ENCODE results near the gene CD63.

CD63 gene

DNA sequence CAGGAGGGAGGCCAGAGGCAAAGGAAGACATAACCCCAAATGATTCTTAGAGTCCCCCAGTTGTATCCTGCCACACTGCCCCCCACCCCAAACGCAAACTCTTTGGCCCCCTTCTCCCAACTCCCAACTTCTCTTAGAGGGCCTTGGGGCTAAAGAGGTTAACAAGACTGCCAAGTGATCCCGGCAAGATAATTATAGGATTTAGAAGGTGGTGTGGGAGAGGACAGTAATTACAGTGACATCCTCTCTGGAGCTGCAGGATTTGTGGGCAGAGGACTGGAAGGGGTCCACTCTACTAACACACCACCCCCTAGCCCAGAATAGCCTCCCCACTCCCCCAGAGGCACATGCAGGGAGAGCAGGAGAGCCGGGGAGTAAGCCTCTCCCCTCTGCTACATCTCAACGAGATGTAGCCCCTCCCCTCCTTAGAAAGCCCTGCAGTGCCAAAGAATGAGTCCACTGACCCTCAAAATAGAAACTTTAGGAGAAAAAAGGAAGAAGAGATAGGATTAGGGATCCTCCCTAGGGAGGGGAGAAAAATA, 8.8 kb upstream of the CD63 start:
- Histone ChIP-seq H3K4me1 (ENCODE audit: control insufficient read depth, low read depth, low read length) (peaks cover 18% of the 10 kb centered on the region), H3K36me3 (ENCODE audit: control insufficient read depth, low read depth, low read length) (no peaks in the 10 kb centered on the region), H3K9ac (ENCODE audit: low read length) (peak overlapping the region; percentile 56), H3K4me3 (ENCODE audit: low read length) (peak overlapping the region; percentile 79), H3K9me3 (ENCODE audit: control insufficient read depth, low read depth, low read length) (no peaks in the 10 kb centered on the region), H3K27ac (ENCODE audit: low read length) (peak overlapping the region; percentile 28), H3K27me3 (ENCODE audit: control insufficient read depth, insufficient read depth, low read length) (no peaks in the 10 kb centered on the region)

DNA sequence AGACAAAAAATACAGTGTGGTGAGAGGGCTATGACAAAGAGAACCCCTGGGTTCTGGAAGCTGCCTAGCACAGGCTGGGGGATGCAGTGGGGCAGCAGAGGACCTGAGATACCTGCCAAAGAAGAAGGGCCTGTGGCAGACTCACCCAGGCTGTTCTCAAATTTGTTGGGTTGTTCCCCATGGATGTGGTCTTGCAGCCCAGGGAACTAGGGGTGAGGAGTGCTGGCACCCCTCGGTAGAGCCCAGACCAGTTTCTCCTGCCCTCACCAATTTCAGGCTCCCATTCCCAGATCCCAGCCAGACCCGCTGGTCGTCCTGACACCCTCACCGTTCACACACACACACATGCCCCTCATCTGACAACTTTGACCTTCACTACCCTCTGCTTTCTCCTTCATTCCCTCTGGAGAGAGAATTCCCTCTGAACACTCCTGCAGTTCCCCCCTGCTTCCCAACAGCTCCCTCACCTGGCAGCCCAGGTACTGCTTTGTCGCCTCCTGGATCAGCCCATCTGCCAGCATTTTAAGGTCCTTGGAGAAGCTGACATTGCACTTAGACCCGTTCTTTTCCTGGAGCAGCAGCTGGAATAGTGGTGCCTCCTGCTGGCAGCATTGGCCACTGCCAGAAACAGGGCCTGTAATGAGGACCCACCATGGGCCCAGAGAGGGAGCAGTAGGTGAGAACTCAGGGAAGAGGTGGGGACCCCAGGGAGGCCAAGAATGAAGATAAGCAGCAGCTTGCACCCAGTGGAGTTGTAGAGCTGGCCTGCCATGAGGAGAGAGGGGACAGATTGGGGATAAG, 8.2 kb upstream of the CD63 start:
- H3K9ac ChIP-seq (ENCODE audit: low read length), result no peak overlapping the region
- no peaks in the 10 kb centered on the region for H3K9me3 ChIP-seq (ENCODE audit: control insufficient read depth, low read depth, low read length)
- H3K27me3 ChIP-seq (ENCODE audit: control insufficient read depth, insufficient read depth, low read length), result no peaks in the 10 kb centered on the region
- peak overlapping the region; percentile 79 for H3K4me3 ChIP-seq (ENCODE audit: low read length)
- H3K4me1 ChIP-seq (ENCODE audit: control insufficient read depth, low read depth, low read length), result peaks cover 20% of the 10 kb centered on the region
- H3K36me3 ChIP-seq (ENCODE audit: control insufficient read depth, low read depth, low read length), result no peaks in the 10 kb centered on the region
- H3K27ac ChIP-seq (ENCODE audit: low read length), result no peak overlapping the region

DNA sequence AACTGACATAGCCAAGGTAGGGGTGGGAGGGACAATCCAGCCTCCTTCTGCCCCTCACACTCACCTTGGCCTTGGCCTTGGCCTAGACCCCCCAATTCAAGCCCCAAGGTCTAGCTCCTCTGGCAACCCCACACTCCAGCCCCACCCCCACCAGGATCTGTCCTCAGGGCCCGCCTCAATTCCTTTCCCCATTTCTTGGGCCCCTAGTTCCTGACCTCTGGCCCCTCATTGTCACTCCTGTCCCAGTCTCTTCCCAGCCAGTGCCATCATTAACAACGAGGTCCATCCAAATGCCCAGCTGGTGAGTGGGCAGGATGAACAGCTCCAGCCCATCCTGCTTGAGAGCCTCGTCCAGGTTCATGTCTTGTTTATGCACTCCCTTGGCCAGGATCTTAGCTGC, 7.3 kb upstream of the CD63 start:
- no peaks in the 10 kb centered on the region for H3K36me3 ChIP-seq (ENCODE audit: control insufficient read depth, low read depth, low read length)
- H3K27ac ChIP-seq (ENCODE audit: low read length), result no peak overlapping the region
- H3K4me3 ChIP-seq (ENCODE audit: low read length), result no peak overlapping the region
- H3K27me3 ChIP-seq (ENCODE audit: control insufficient read depth, insufficient read depth, low read length), result no peaks in the 10 kb centered on the region
- H3K9me3 ChIP-seq (ENCODE audit: control insufficient read depth, low read depth, low read length), result no peaks in the 10 kb centered on the region
- H3K9ac ChIP-seq (ENCODE audit: low read length), result no peak overlapping the region
- H3K4me1 ChIP-seq (ENCODE audit: control insufficient read depth, low read depth, low read length), result peaks cover 16% of the 10 kb centered on the region

DNA sequence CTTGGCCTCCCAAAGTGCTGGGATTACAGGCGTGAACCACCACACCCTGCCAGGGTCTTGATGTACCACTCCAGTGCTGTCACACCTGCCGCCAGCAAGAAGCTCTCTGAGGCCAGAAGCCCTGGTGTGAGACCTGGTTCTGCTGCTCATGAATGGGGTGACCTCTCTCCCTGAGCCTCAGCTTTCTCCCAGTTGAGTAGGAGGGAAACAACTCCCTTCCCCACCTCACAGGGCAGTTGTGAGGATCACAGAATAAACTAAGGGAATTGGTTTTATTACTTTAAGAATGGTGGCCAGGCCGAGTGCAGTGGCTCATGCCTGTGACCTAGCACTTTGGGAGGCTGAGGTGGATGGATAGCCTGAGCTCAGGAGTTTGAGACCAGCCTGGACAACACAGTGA, 5.8 kb upstream of the CD63 start:
- H3K27me3 ChIP-seq (ENCODE audit: control insufficient read depth, insufficient read depth, low read length), result no peaks in the 10 kb centered on the region
- no peaks in the 10 kb centered on the region for H3K36me3 ChIP-seq (ENCODE audit: control insufficient read depth, low read depth, low read length)
- peaks cover 27% of the 10 kb centered on the region for H3K4me1 ChIP-seq (ENCODE audit: control insufficient read depth, low read depth, low read length)
- no peak overlapping the region for H3K9ac ChIP-seq (ENCODE audit: low read length)
- no peak overlapping the region for H3K4me3 ChIP-seq (ENCODE audit: low read length)
- H3K27ac ChIP-seq (ENCODE audit: low read length), result no peak overlapping the region
- no peaks in the 10 kb centered on the region for H3K9me3 ChIP-seq (ENCODE audit: control insufficient read depth, low read depth, low read length)

DNA sequence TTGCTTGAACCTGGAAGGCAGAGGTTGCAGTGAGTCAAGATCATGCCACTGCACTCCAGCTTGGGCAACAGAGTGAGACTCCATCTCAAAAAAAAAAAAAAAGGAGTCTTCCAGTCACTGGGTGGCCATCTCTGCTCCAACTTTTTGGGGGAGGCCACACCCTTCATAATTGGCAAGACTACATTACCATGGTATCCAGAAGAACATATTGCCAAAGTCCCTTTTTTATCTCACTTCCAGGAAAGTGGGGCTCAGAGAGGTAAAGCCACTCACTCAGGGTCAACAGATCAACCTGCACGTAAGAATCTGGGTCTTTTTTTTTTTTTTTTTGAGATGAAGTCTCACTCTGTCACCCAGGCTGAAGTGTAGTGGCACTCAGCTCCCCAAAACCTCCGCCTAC, 5.0 kb upstream of the CD63 start:
- Histone ChIP-seq H3K4me3 (ENCODE audit: low read length) (no peak overlapping the region), H3K9me3 (ENCODE audit: control insufficient read depth, low read depth, low read length) (no peaks in the 10 kb centered on the region), H3K4me1 (ENCODE audit: control insufficient read depth, low read depth, low read length) (peaks cover 27% of the 10 kb centered on the region), H3K27me3 (ENCODE audit: control insufficient read depth, insufficient read depth, low read length) (no peaks in the 10 kb centered on the region), H3K27ac (ENCODE audit: low read length) (no peak overlapping the region), H3K9ac (ENCODE audit: low read length) (no peak overlapping the region), H3K36me3 (ENCODE audit: control insufficient read depth, low read depth, low read length) (no peaks in the 10 kb centered on the region)

DNA sequence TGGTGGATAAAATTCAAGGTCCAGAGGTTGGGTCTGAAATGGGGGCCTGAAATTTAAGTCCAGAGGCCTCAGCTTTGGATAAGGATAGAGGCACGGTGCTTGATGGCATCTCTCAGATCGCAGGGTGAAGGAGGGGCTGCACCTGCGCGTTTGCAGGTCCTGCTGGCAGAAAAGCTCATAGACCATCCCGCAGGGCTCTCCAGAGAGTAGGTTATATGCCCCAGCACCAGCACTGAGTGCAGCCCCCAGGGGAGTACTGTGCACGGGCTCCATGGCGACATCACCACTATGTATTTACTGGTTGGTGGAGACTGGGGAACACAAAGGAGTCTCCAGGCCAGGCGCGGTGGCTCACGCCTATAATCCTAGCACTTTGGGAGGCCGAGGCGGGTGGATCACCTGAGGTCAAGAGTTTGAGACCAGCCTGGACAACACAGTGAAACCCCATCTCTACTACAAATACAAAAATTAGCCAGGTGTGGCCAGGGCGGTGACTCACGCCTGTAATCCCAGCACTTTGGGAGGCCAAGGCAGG, 4.3 kb upstream of the CD63 start:
- H3K4me3 ChIP-seq (ENCODE audit: low read length), result no peak overlapping the region
- H3K9ac ChIP-seq (ENCODE audit: low read length), result no peak overlapping the region
- peaks cover 24% of the 10 kb centered on the region for H3K4me1 ChIP-seq (ENCODE audit: control insufficient read depth, low read depth, low read length)
- H3K36me3 ChIP-seq (ENCODE audit: control insufficient read depth, low read depth, low read length), result no peaks in the 10 kb centered on the region
- no peaks in the 10 kb centered on the region for H3K9me3 ChIP-seq (ENCODE audit: control insufficient read depth, low read depth, low read length)
- no peak overlapping the region for H3K27ac ChIP-seq (ENCODE audit: low read length)
- no peaks in the 10 kb centered on the region for H3K27me3 ChIP-seq (ENCODE audit: control insufficient read depth, insufficient read depth, low read length)

DNA sequence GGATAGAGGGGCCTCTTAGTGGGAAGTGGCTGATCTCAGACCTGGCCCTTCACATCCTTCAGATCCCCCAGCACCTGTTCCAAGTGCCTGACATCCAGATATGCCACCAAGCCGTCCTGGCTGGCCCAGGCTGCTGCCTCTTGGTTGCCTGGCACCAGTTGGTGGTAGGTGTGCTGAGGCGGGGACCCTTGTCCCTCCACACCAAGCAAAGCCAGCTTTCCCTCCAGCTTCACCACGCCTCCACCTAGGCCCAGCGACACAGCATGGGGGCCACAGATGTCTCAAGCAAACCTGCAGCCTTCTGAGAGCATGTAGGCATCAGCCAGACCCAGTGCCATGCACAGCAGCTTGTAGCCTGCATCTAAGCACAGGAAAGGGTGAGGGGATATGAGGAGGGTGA, 3.5 kb upstream of the CD63 start:
- no peak overlapping the region for H3K4me3 ChIP-seq (ENCODE audit: low read length)
- no peak overlapping the region for H3K27ac ChIP-seq (ENCODE audit: low read length)
- H3K36me3 ChIP-seq (ENCODE audit: control insufficient read depth, low read depth, low read length), result no peaks in the 10 kb centered on the region
- no peak overlapping the region for H3K9ac ChIP-seq (ENCODE audit: low read length)
- H3K27me3 ChIP-seq (ENCODE audit: control insufficient read depth, insufficient read depth, low read length), result no peaks in the 10 kb centered on the region
- H3K4me1 ChIP-seq (ENCODE audit: control insufficient read depth, low read depth, low read length), result peaks cover 19% of the 10 kb centered on the region
- H3K9me3 ChIP-seq (ENCODE audit: control insufficient read depth, low read depth, low read length), result no peaks in the 10 kb centered on the region

DNA sequence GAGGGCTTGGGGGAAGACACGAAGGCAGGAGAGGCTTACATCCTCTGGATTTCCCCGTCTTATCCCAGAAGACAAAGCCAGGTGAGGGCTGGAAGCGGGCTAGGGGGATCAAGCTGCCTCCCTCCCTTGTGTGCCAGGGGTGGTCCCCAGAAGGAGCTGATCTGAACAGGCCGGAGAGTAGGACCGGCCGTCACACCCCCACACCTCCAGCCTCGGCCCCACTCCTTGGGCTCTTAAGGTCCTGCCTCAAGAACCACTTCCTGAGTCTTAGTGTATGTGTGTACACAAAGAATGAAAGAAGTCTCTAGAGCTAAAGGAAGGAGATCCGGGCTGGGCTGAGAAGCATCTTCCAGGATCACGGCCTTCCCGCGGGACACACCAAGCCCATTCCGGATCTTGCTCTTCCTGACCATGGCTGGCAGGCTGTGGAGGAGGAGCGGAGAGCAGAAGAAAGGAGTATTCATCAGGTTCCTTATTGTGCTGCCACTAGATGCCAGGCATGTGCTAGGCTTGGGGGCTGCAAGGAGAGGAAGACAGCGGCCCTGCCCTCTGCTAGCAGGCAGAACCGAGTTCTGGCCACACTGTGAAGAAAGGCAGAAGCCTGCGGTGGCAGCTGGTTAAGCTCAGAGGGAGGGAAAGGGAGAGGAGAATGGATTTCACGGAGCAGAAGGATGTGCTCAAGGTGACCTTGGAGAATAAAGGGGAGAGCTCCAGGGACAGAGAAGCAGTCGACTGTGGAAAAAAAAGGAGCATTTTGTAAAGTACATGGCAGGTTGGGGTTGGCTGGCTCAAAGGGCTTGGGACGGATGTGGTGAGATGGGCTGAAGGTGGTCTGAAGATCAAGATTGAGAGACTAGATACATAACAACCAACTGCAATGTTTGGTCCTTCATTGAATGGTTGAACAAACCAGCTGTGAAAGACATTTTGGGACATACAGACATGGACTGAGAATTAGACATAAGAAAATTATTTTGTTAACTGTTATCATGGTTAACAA, 1.3 kb upstream of the CD63 start:
- peaks cover 16% of the 10 kb centered on the region for H3K36me3 ChIP-seq (ENCODE audit: control insufficient read depth, low read depth, low read length)
- H3K9ac ChIP-seq (ENCODE audit: low read length), result peak overlapping the region; percentile 87
- no peaks in the 10 kb centered on the region for H3K9me3 ChIP-seq (ENCODE audit: control insufficient read depth, low read depth, low read length)
- no peaks in the 10 kb centered on the region for H3K27me3 ChIP-seq (ENCODE audit: control insufficient read depth, insufficient read depth, low read length)
- peak overlapping the region; percentile 83 for H3K4me3 ChIP-seq (ENCODE audit: low read length)
- peaks cover 20% of the 10 kb centered on the region for H3K4me1 ChIP-seq (ENCODE audit: control insufficient read depth, low read depth, low read length)
- peak overlapping the region; percentile 33 for H3K27ac ChIP-seq (ENCODE audit: low read length)

DNA sequence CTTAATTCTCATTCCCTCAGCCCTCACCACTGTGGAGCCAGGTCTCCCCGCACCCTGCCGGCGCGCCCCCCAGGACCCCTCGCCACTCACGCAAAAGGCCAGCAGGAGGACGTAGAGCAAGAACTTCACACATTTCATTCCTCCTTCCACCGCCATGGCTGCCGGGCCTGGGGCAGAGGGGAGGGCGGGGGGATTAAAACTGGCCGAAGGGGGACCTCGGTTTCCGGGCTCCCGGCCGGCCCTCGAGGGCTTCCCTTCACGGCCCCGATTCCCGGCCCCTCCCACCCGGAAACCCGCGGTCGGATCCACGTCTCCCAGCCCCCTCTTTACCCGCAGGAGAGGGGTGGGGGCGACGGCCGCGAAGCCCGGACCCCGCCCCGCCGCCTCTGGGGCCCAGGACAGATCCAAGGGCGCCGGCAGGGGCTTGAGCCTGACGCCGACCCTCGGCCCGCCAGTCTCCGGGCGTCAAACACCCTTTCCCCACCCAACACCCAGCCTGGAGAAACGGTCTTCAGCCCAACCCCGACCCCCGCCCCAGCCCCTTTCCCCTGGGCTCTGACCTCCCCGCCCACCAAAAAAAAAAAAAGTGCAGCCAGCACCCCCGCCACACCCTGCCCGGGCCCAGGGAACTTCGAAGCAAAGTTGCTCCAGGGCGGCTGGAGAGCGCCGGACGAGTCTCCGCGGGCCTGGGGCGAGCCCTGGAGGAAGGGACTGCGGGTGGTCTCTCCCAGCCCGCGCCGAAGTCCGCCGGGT, 447 bp downstream of the CD63 start:
- H3K36me3 ChIP-seq (ENCODE audit: control insufficient read depth, low read depth, low read length), result peaks cover 24% of the 10 kb centered on the region
- peak overlapping the region; percentile 83 for H3K4me3 ChIP-seq (ENCODE audit: low read length)
- no peaks in the 10 kb centered on the region for H3K9me3 ChIP-seq (ENCODE audit: control insufficient read depth, low read depth, low read length)
- no peaks in the 10 kb centered on the region for H3K27me3 ChIP-seq (ENCODE audit: control insufficient read depth, insufficient read depth, low read length)
- H3K4me1 ChIP-seq (ENCODE audit: control insufficient read depth, low read depth, low read length), result peaks cover 20% of the 10 kb centered on the region
- H3K9ac ChIP-seq (ENCODE audit: low read length), result peak overlapping the region; percentile 87
- H3K27ac ChIP-seq (ENCODE audit: low read length), result peak overlapping the region; percentile 32

DNA sequence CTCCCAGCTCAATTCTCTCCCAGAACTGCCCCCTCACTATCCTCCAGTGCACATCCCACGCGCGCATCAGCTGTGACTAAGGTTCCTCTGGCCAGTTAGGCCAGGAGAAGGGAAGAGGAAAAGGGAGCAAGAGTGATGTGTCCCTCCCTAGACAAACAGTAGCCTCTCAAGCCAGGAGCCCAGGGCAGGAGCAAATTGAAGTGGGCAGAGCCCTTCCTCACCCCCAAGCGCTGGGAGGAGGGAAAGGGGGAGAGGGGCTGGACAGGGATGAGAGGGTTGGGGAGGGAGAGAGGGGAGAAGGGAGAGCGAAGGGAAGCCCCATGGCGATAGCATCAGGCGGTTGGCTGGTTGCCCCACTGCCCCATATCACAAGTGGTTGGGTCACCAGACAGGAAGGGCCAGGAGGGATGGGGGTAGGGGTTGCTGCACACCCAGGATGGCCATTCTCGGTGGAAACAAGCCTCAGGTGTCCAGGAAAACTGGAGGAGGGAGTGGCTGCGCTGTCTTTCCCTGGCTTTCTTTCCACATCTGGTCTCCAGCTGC, 1.1 kb downstream of the CD63 start:
- H3K9me3 ChIP-seq (ENCODE audit: control insufficient read depth, low read depth, low read length), result no peaks in the 10 kb centered on the region
- H3K4me3 ChIP-seq (ENCODE audit: low read length), result peak overlapping the region; percentile 83
- peaks cover 24% of the 10 kb centered on the region for H3K36me3 ChIP-seq (ENCODE audit: control insufficient read depth, low read depth, low read length)
- peak overlapping the region; percentile 32 for H3K27ac ChIP-seq (ENCODE audit: low read length)
- H3K27me3 ChIP-seq (ENCODE audit: control insufficient read depth, insufficient read depth, low read length), result no peaks in the 10 kb centered on the region
- H3K4me1 ChIP-seq (ENCODE audit: control insufficient read depth, low read depth, low read length), result peaks cover 20% of the 10 kb centered on the region
- peak overlapping the region; percentile 87 for H3K9ac ChIP-seq (ENCODE audit: low read length)
